H1 (cell line): ENCODE results near the gene JAKMIP2. TPM values are rescaled to one million over a fixed set of nuclear protein-coding genes. Genes with fewer than 3 reads are reported as not detected.

Experiments used
- CTCF ChIA-PET: fragments of 300-600 bp; sonication (Branson Sonifier 250); formaldehyde crosslinking; loops from one replicate; lab custom pipeline; 2021; ENCODE audit not compliant: partially characterized antibody; lab: Charles Lee
- POLR2A ChIA-PET: fragments of 300-600 bp; sonication (Branson Sonifier 250); formaldehyde crosslinking; loops from one replicate; lab custom pipeline; 2021; ENCODE audit warnings: inconsistent platforms; ENCODE audit not compliant: partially characterized antibody; lab: Charles Lee
- DNase-seq, 2 experiments: peaks; one replicate each; pipeline versions ENCODE4 v3.0.0 to v3.0.0-alpha.2; 2010 to 2022; ENCODE audit warnings: low spot score in 2 of 2, low read depth in 1 of 2, mixed read lengths in 1 of 2
- FAIRE-seq: peaks from 2 replicates; lab custom pipeline; 2011; peaks lifted over from hg19 to GRCh38; lab: Jason Lieb, UNC
- H2AFZ ChIP-seq: 2 replicates; pipeline ENCODE4 v1.8.1; 2012; ENCODE audit warnings: low read length, inconsistent platforms
- H2AK5ac ChIP-seq: 2 replicates; pipeline ENCODE4 v1.6.1; 2013; ENCODE audit warnings: low read depth, low read length
- H2BK120ac ChIP-seq: replicated peaks from 2 replicates; pipeline ENCODE3; 2013; ENCODE audit warnings: low read depth, low read length, inconsistent platforms
- H2BK12ac ChIP-seq: 2 replicates; pipeline ENCODE4 v1.6.1; 2013; ENCODE audit warnings: low read depth, low read length
- H2BK15ac ChIP-seq: 2 replicates; pipeline ENCODE4 v1.6.1; 2013; ENCODE audit warnings: low read length
- H2BK20ac ChIP-seq: 2 replicates; pipeline ENCODE4 v1.6.1; 2013; ENCODE audit warnings: low read length
- H2BK5ac ChIP-seq: 2 replicates; pipeline ENCODE4 v1.6.1; 2013; ENCODE audit warnings: low read depth, low read length
- H3K14ac ChIP-seq: 2 replicates; pipeline ENCODE4 v1.6.1; 2013; ENCODE audit warnings: inconsistent platforms; ENCODE audit not compliant: insufficient read length
- H3K18ac ChIP-seq: 2 replicates; pipeline ENCODE4 v1.6.1; 2013; ENCODE audit warnings: low read length; ENCODE audit errors: extremely low read depth
- H3K23ac ChIP-seq: 2 replicates; pipeline ENCODE4 v1.6.1; 2013; ENCODE audit warnings: inconsistent platforms; ENCODE audit not compliant: insufficient read length
- H3K23me2 ChIP-seq: 2 replicates; pipeline ENCODE4 v1.6.1; 2013; ENCODE audit warnings: low read depth, low read length
- H3K27ac ChIP-seq: 2 replicates; pipeline ENCODE4 v1.6.1; 2011; ENCODE audit warnings: low read depth, low read length, inconsistent platforms
- H3K27me3 ChIP-seq, 4 experiments: replicated peaks in 1 of 4; 1 replicate in 1 of 4; 2 replicates in 3 of 4; pipeline versions ENCODE4 v1.6.1 to v1.8.1; 2011 to 2013; ENCODE audit warnings: low read length in 3 of 4, mild to moderate bottlenecking in 3 of 4, inconsistent platforms in 2 of 4, mixed read lengths in 2 of 4, moderate library complexity in 1 of 4; ENCODE audit not compliant: control insufficient read depth in 3 of 4, insufficient read depth in 3 of 4; ENCODE audit errors: extremely low read depth in 1 of 4
- H3K36me3 ChIP-seq, 4 experiments: 2 replicates each; pipeline versions ENCODE4 v1.6.1 to v1.8.1; 2011 to 2013; ENCODE audit warnings: mild to moderate bottlenecking in 4 of 4, low read length in 3 of 4, moderate library complexity in 2 of 4, control low read depth in 1 of 4, inconsistent platforms in 1 of 4; ENCODE audit not compliant: insufficient read depth in 4 of 4, control insufficient read depth in 2 of 4
- H3K4ac ChIP-seq: replicated peaks from 2 replicates; pipeline ENCODE3; 2013; ENCODE audit warnings: low read length, low read depth, mixed read lengths, inconsistent platforms; ENCODE audit not compliant: insufficient read length
- H3K4me1 ChIP-seq, 4 experiments: replicated peaks in 1 of 4; 1 replicate in 1 of 4; 2 replicates in 3 of 4; pipeline versions ENCODE4 v1.6.1 to v1.8.1; 2011 to 2013; ENCODE audit warnings: low read length in 3 of 4, inconsistent platforms in 2 of 4, mixed read lengths in 1 of 4; ENCODE audit not compliant: insufficient read depth in 4 of 4, control insufficient read depth in 3 of 4
- H3K4me2 ChIP-seq, 2 experiments: 2 replicates each; pipeline versions ENCODE4 v1.6.1 to v1.8.1; 2011 to 2013; ENCODE audit warnings: low read depth in 2 of 2, low read length in 2 of 2, control low read depth in 1 of 2, inconsistent platforms in 1 of 2, mild to moderate bottlenecking in 1 of 2; ENCODE audit not compliant: insufficient read depth in 1 of 2
- H3K4me3 ChIP-seq, 4 experiments: fragments of 200-600, 300-600 bp in 1 of 4; sonication (generic), shearing (Covaris generic), sonication (Bioruptor Twin) in 1 of 4; 2 replicates each; pipeline versions ENCODE4 v1.5.1 to v1.8.1; 2011 to 2016; ENCODE audit warnings: low read length in 4 of 4, low read depth in 3 of 4, control low read depth in 2 of 4, inconsistent platforms in 2 of 4, mild to moderate bottlenecking in 2 of 4, mixed read lengths in 1 of 4, moderate library complexity in 1 of 4; ENCODE audit not compliant: insufficient read depth in 2 of 4; ENCODE audit errors: extremely low read depth in 1 of 4
- H3K56ac ChIP-seq: replicated peaks from 2 replicates; pipeline ENCODE3; 2013; ENCODE audit warnings: low read depth, mild to moderate bottlenecking, mixed read lengths, low read length, inconsistent platforms; ENCODE audit not compliant: insufficient read length
- H3K79me1 ChIP-seq: 2 replicates; pipeline ENCODE4 v1.6.1; 2013; ENCODE audit warnings: low read depth, low read length, control low read depth
- H3K79me2 ChIP-seq, 2 experiments: 2 replicates each; pipeline versions ENCODE4 v1.6.1 to v1.8.1; 2012 to 2013; ENCODE audit warnings: low read length in 2 of 2, mild to moderate bottlenecking in 2 of 2, inconsistent platforms in 1 of 2; ENCODE audit not compliant: insufficient read depth in 2 of 2, control insufficient read depth in 1 of 2
- H3K9ac ChIP-seq, 4 experiments: replicated peaks in 1 of 4; 1 replicate in 1 of 4; 2 replicates in 3 of 4; pipeline versions ENCODE4 v1.6.1 to v1.8.1; 2011 to 2013; ENCODE audit warnings: low read depth in 3 of 4, low read length in 3 of 4, control low read depth in 2 of 4, mild to moderate bottlenecking in 2 of 4, moderate library complexity in 2 of 4, inconsistent platforms in 1 of 4; ENCODE audit errors: extremely low read depth in 1 of 4
- H3K9me3 ChIP-seq, 2 experiments: 2 replicates each; pipeline versions ENCODE4 v1.6.1 to v1.8.1; 2012 to 2013; ENCODE audit warnings: mild to moderate bottlenecking in 2 of 2, moderate library complexity in 2 of 2, control low read depth in 1 of 2, inconsistent platforms in 1 of 2, low read depth in 1 of 2, low read length in 1 of 2, mixed read lengths in 1 of 2; ENCODE audit not compliant: insufficient read depth in 2 of 2
- H4K20me1 ChIP-seq, 2 experiments: replicated peaks in 1 of 2; 2 replicates each; pipeline versions ENCODE3 to v1.8.1; 2011 to 2013; ENCODE audit warnings: inconsistent platforms in 2 of 2, low read length in 2 of 2, mild to moderate bottlenecking in 1 of 2; ENCODE audit not compliant: insufficient read depth in 2 of 2, control insufficient read depth in 1 of 2
- H4K5ac ChIP-seq: 2 replicates; pipeline ENCODE4 v1.6.1; 2013; ENCODE audit warnings: low read length, low read depth, mixed read lengths, inconsistent platforms; ENCODE audit not compliant: insufficient read length
- H4K8ac ChIP-seq: 2 replicates; pipeline ENCODE4 v1.8.0; 2013; ENCODE audit warnings: mild to moderate bottlenecking, moderate library complexity, low read length, inconsistent platforms; ENCODE audit not compliant: insufficient read depth; ENCODE audit errors: extremely low read depth
- H4K91ac ChIP-seq: replicated peaks from 2 replicates; pipeline ENCODE3; 2013; ENCODE audit warnings: low read length, mixed read lengths, inconsistent platforms; ENCODE audit not compliant: insufficient read length
- MAFK ChIP-seq: IDR thresholded peaks from 2 replicates; pipeline ENCODE4 v1.6.1; 2012; ENCODE audit warnings: low read depth, mild to moderate bottlenecking, improper control_type of control experiment, low read length
- SAP30 ChIP-seq: fragments of 300-600 bp; sonication (generic); IDR thresholded peaks from 2 replicates; pipeline ENCODE4 v1.7.1; 2012; ENCODE audit warnings: low read length, moderate library complexity, mild to moderate bottlenecking, inconsistent platforms; ENCODE audit not compliant: insufficient read depth, insufficient replicate concordance
- SIRT6 ChIP-seq: IDR thresholded peaks from one replicate; pipeline ENCODE4 v1.7.1; 2012; ENCODE audit warnings: low read length, inconsistent platforms
- WGBS, 2 experiments: shearing (Covaris generic) in 1 of 2; methylation state at CpG; one replicate each; pipeline versions ENCODE4 v1.1.6 to v1.1.7; 2013 to 2015; ENCODE audit warnings: low lambda C conversion rate in 2 of 2, mixed read lengths in 2 of 2, inconsistent platforms in 1 of 2, low coverage in 1 of 2, missing lambda C conversion rate in 1 of 2; ENCODE audit not compliant: insufficient replicate concordance in 2 of 2, insufficient coverage in 1 of 2, insufficient read length in 1 of 2; ENCODE audit errors: extremely low coverage in 1 of 2, missing lambda C conversion rate in 1 of 2; 5-methylcytosine and 5-hydroxymethylcytosine counted together
- polyA plus RNA-seq, 7 experiments: library from polyadenylated mRNA; depleted of rRNA in 3 of 7; stranded (reverse) in 5 of 7; unstranded in 2 of 7; fragments of >200 nt in 5 of 7; fragments of 200-250 nt in 2 of 7; gene quantifications; 1 replicate in 5 of 7; 2 replicates in 1 of 7; 4 replicates in 1 of 7; pipeline versions ENCODE4 v1.2.1 to v1.2.3, GENCODE V29; 2011 to 2013; ENCODE audit warnings: missing spikeins in 2 of 7, mixed read lengths in 2 of 7
- total RNA-seq: library from RNA; stranded (reverse); fragmentation: NEBNext Ultra II Directional; extraction: Animal tissue kit (Norgen Biotek cat#: 25700); gene quantifications from 2 replicates; pipeline ENCODE4 v1.2.1, GENCODE V29; 2021

The JAKMIP2 gene
- total and polyA plus RNA-seq, 2 of the 8 experiments (the other 6 are each of a cell fraction or from before 2014, with no cell fraction given), result 2.4 to 13.6 TPM

GRCh38 chr5:147731431-147732290 lies 50.9 kb downstream of the JAKMIP2 start:
- no peak overlapping the region for H3K27ac ChIP-seq
- WGBS, 2 experiments, result 86% methylated on average over 7 of the region's 7 CpGs; no CpG with 5 or more reads in 1 of the 2 experiments
- H4K5ac ChIP-seq, result no peak overlapping the region
- no peak overlapping the region for H3K14ac ChIP-seq
- no peaks in the 10 kb centered on the region for H3K27me3 ChIP-seq
- DNase-seq (no peak), FAIRE-seq (peak; percentile 63)
- H3K36me3 ChIP-seq, result no peaks in the 10 kb centered on the region; a peak in 2 of 8 replicates
- CTCF ChIA-PET, result interaction anchor here (1.0 to 1.5 kb wide), 2 partner anchors 9 to 91 kb away, joined by 4 read pairs; no protein-coding TSS in a partner anchor
- no peaks in the 10 kb centered on the region for H4K20me1 ChIP-seq
- peaks cover 0 to 6% of the 10 kb centered on the region in 2 experiments; a peak in 1 of 4 replicates for H3K79me2 ChIP-seq
- peaks cover 0 to 1% (median 0%) of the 10 kb centered on the region in 4 experiments; a peak in 3 of 7 replicates for H3K4me1 ChIP-seq
- POLR2A ChIA-PET, result interaction anchor here (1.6 to 2.5 kb wide), 3 partner anchors 10 to 44 kb away, joined by 3 to 7 read pairs (median 4); no protein-coding TSS in a partner anchor
- no peak overlapping the region for H2BK120ac ChIP-seq
- no peak overlapping the region for H3K56ac ChIP-seq
- H3K9me3 ChIP-seq, result no peaks in the 10 kb centered on the region
- no peak overlapping the region for H2AFZ ChIP-seq
- H4K91ac ChIP-seq, result no peak overlapping the region
- H2BK15ac ChIP-seq, result no peak overlapping the region
- TF ChIP-seq SAP30 (no peak), MAFK (no peak), SIRT6 (no peak)
- H3K18ac ChIP-seq, result no peak overlapping the region
- no peak overlapping the region for H3K9ac ChIP-seq
- H3K23me2 ChIP-seq, result no peaks in the 10 kb centered on the region
- no peak overlapping the region for H2AK5ac ChIP-seq
- no peak overlapping the region for H3K23ac ChIP-seq
- no peak overlapping the region for H3K4ac ChIP-seq
- no peak overlapping the region for H2BK20ac ChIP-seq
- H3K4me3 ChIP-seq, result no peak overlapping the region
- H2BK12ac ChIP-seq, result no peak overlapping the region
- H2BK5ac ChIP-seq, result no peak overlapping the region
- H4K8ac ChIP-seq, result no peak overlapping the region
- H3K79me1 ChIP-seq, result no peaks in the 10 kb centered on the region
- no peak overlapping the region for H3K4me2 ChIP-seq
